Thyroid gland (tissue), 4 donors: Measurements from ENCODE around the gene YES1. TPM values are rescaled to one million over a fixed set of nuclear protein-coding genes. Genes with fewer than 3 reads are reported as not detected.
"Not testable (repeated sequence)": the region's sequence is repeated elsewhere in the genome, so short reads cannot be mapped to it uniquely, and the experiment has no call there.

Source experiments
- DNase-seq, 2 donors: peaks; one replicate each; pipeline ENCODE4 v3.0.0-alpha.2; 2019
- H3K27ac ChIP-seq, 3 donors: fragments of 200-600 bp; sonication (generic); 1 replicate in 2 of 3; 2 replicates in 1 of 3; pipeline ENCODE4 v1.5.1; 2016 to 2019; ENCODE audit warnings: mild to moderate bottlenecking in 1 of 3, moderate library complexity in 1 of 3
- H3K27me3 ChIP-seq: fragments of 200-600 bp; sonication (generic); one replicate; pipeline ENCODE4 v1.5.1; 2019
- H3K36me3 ChIP-seq, 2 donors: fragments of 200-600 bp; sonication (generic); one replicate each; pipeline ENCODE4 v1.5.1; 2016 to 2019
- H3K4me1 ChIP-seq, 2 donors: fragments of 200-600 bp; sonication (generic); one replicate each; pipeline ENCODE4 v1.5.1; 2017 to 2019
- H3K4me3 ChIP-seq, 3 donors: fragments of 200-600 bp; sonication (generic); replicated peaks in 1 of 3; 1 replicate in 2 of 3; 2 replicates in 1 of 3; pipeline ENCODE4 v1.5.1; 2016; ENCODE audit warnings: mild to moderate bottlenecking in 1 of 3
- H3K9me3 ChIP-seq: fragments of 200-600 bp; sonication (generic); one replicate; pipeline ENCODE4 v1.5.1; 2017
- POLR2A ChIP-seq, 2 donors: fragments of 450-650 bp; IDR thresholded peaks; one replicate each; pipeline ENCODE4 v1.6.1; 2017; ENCODE audit warnings: antibody characterized with exemption in 2 of 2, mild to moderate bottlenecking in 2 of 2, moderate library complexity in 1 of 2
- WGBS, 2 donors: methylation state at CpG; one replicate each; pipeline ENCODE4 v1.1.5; 2017; 5-methylcytosine and 5-hydroxymethylcytosine counted together
- intact Hi-C: fragments of 100-400 bp; cut with DNase I; formaldehyde crosslinking; loops from one replicate; pipeline ENCODE4 v1.15.1; 2023
- total RNA-seq, 4 donors: library from RNA; depleted of rRNA; stranded (reverse); fragments of >200 nt; gene quantifications; one replicate each; pipeline ENCODE4 v1.2.3, GENCODE V29; 2016
- TF ChIP-seq, protein P1 (sequence below), 6 experiments: fragments of 200-600 bp in 3 of 6; fragments of 450-650 bp in 3 of 6; sonication (generic) in 3 of 6; IDR thresholded peaks; one replicate each; pipeline ENCODE4 v1.5.1; 2016 to 2019; ENCODE audit warnings: antibody characterized with exemption in 6 of 6, mild to moderate bottlenecking in 2 of 6, inconsistent platforms in 1 of 6, moderate library complexity in 1 of 6

Gene YES1
- total RNA-seq, 4 donors from 2014 or later, result 68.1 to 107 (median 80.3) TPM

DNA sequence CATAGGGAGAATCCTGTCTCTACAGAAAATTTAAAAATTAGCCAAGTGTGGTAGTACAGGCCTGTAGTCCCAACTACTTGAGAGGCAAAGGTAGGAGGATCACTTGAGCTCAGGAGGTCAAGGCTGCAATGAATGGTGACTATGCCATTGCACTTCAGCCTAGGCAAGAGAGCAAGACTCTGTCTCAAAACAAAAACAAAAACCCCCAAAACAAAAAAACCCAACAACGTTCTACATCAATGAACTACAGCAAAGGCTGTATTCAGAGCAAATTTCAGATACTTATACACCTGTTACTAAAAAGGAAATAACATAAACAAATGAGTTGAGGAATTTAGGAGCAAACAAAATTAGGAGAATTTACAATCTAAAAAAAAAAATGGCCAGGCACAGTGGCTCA, 22.6 kb downstream of the YES1 start:
- TF ChIP-seq POLR2A (IDR thresholded peaks at IDR 0.05), result no peak
- TF ChIP-seq, protein P1, sequence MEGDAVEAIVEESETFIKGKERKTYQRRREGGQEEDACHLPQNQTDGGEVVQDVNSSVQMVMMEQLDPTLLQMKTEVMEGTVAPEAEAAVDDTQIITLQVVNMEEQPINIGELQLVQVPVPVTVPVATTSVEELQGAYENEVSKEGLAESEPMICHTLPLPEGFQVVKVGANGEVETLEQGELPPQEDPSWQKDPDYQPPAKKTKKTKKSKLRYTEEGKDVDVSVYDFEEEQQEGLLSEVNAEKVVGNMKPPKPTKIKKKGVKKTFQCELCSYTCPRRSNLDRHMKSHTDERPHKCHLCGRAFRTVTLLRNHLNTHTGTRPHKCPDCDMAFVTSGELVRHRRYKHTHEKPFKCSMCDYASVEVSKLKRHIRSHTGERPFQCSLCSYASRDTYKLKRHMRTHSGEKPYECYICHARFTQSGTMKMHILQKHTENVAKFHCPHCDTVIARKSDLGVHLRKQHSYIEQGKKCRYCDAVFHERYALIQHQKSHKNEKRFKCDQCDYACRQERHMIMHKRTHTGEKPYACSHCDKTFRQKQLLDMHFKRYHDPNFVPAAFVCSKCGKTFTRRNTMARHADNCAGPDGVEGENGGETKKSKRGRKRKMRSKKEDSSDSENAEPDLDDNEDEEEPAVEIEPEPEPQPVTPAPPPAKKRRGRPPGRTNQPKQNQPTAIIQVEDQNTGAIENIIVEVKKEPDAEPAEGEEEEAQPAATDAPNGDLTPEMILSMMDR (IDR thresholded peaks at IDR 0.05), result no peak
- Histone ChIP-seq H3K4me3 (no peak overlapping the region), H3K27me3 (no peaks in the 10 kb centered on the region), H3K36me3 (no peaks in the 10 kb centered on the region), H3K27ac (no peak overlapping the region), H3K4me1 (peaks cover 5 to 11% of the 10 kb centered on the region in 2 donors), H3K9me3 (no peaks in the 10 kb centered on the region)
- DNase-seq, result no peak
- intact Hi-C loops, result no loop called here
- WGBS, 2 donors, result 83 to 92% methylated on average over 1 of the region's 1 CpG

DNA sequence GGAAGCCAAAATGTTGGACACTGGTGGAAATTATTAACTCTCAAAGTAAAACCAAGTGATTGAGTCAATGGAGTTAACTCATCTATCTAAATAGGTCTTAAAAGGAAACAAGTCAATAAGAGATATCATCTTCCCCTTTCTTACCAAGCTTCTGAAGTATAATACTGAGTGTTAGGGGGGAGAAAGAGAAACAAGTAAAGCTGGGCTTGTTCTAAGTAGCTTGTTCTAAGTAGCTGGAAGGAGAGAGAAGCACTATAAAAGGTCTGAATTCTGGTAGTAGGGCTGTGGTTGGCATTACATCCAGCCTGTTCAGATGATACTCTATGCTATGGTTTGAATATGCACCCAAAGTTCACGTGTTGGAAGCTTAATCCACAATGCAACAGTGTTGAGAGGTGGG, 26.8 kb downstream of the YES1 start:
- intact Hi-C loops, result no loop called here
- WGBS, 2 donors, result 95 to 100% methylated on average over 1 of the region's 1 CpG
- Histone ChIP-seq H3K27me3 (no peaks in the 10 kb centered on the region), H3K4me3 (no peak overlapping the region), H3K9me3 (no peaks in the 10 kb centered on the region), H3K36me3 (no peaks in the 10 kb centered on the region), H3K4me1 (peaks cover 29 to 31% of the 10 kb centered on the region in 2 donors), H3K27ac (no peak overlapping the region)
- TF ChIP-seq, protein P1 (IDR thresholded peaks at IDR 0.05), result no peak
- TF ChIP-seq POLR2A (IDR thresholded peaks at IDR 0.05), result no peak
- DNase-seq, result no peak

DNA sequence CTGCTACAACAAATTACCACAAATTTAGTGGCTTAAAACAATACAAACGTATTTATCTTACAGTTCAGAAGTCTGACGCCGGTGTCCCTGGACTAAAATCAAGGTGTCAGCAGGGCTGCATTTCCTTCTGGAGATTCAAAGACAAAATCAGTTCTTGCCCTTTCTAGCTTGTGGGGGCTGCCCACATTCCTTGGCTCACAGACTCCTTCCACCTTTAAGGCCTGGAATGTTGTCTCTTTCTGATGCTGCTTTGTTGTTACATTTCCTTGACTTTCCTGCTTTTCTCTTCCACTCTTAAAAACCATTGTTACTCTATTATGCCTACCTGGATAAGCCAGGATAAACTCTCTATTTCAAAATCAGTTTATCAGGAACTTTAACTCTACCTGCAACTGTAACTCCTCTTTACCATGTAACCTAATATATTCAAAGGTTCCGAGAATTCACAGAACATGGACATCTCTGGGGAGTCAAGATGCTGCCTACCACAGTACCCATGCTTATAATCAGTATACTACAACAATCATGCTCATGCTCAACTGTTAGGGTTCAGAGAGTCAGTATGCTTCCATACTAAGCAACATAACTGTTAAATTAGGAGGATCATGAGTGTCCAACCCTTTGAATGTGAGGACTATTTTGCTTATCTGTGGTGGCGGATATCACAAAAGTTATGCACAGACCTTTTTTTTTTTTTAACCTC, 27.4 kb downstream of the YES1 start:
- WGBS, 2 donors, result 82 to 85% methylated on average over 5 of the region's 5 CpGs
- intact Hi-C loops, result no loop called here
- DNase-seq, result no peak
- Histone ChIP-seq H3K4me1 (peaks cover 29 to 31% of the 10 kb centered on the region in 2 donors), H3K4me3 (no peak overlapping the region), H3K9me3 (no peaks in the 10 kb centered on the region), H3K27me3 (no peaks in the 10 kb centered on the region), H3K27ac (no peak overlapping the region), H3K36me3 (no peaks in the 10 kb centered on the region)
- TF ChIP-seq POLR2A (IDR thresholded peaks at IDR 0.05), result no peak
- TF ChIP-seq, protein P1 (IDR thresholded peaks at IDR 0.05), result no peak

DNA sequence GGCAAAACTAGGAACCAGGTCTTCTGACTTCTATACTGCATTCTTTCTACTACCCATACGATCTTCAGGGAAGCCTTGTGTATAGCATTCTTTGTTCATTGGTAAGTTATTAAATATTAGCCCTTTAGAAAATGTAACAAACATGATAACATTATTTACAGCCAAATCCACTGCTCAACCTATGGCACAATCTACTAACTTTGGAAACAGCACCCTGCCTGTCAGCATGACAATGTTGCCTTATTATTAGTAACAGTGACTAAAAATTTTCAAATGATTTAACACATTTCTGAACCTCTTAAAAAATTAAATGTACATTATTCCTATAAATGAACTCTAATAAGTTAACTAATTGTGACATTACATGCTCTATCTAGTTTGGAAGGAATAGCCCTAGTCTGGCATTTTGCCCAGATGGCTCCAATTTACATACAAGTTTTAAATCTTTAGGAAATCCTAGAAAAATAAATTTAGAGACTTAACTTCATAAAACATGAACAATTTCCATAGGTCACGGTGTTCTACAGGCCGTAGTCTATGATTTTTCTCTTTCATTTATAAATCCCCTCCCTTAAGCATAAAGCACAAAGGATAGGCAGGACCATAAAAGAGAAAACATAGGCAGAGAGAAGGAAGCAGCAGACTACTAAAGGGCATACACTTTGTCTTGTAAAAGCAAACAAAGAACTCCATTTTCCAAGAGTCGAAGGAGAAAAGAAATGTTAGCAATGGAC, 33.7 kb downstream of the YES1 start:
- intact Hi-C loops, result no loop called here
- TF ChIP-seq, protein P1 (IDR thresholded peaks at IDR 0.05), result no peak
- TF ChIP-seq POLR2A (IDR thresholded peaks at IDR 0.05), result no peak
- Histone ChIP-seq H3K4me3 (no peak overlapping the region), H3K9me3 (no peaks in the 10 kb centered on the region), H3K36me3 (no peaks in the 10 kb centered on the region), H3K27ac (no peak overlapping the region), H3K27me3 (no peaks in the 10 kb centered on the region), H3K4me1 (peaks cover 20 to 33% of the 10 kb centered on the region in 2 donors)
- DNase-seq, result no peak
- 71 to 73% methylated on average over 4 of the region's 4 CpGs for WGBS, 2 donors

DNA sequence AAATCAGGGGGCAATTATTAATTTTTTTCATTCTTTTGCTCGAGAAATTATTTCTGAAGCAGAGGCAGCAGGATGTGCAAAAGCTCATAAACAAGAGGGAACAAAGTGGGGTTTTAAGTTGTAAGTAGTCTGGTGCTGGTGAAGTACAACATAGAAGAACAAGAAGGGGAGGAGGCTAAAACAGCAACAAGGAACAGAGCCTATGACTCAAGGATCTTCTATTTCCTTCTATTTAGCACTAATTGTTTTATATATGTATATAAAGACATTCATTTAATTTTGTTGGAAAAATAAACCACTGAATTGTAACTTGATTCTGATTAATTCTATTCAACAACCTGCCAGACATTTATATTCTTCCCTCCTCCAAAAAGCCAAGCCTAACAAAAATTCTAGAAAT, 35.0 kb downstream of the YES1 start:
- whole genome bisulfite sequencing, 2 donors, result 39 to 58% methylated on average over 1 of the region's 1 CpG
- Histone ChIP-seq H3K27ac (no peak overlapping the region), H3K9me3 (no peaks in the 10 kb centered on the region), H3K4me1 (peaks cover 13 to 23% of the 10 kb centered on the region in 2 donors), H3K27me3 (no peaks in the 10 kb centered on the region), H3K36me3 (no peaks in the 10 kb centered on the region), H3K4me3 (no peak overlapping the region)
- intact Hi-C loops, result no loop called here
- no peak for TF ChIP-seq POLR2A (IDR thresholded peaks at IDR 0.05)
- TF ChIP-seq, protein P1 (IDR thresholded peaks at IDR 0.05), result no peak
- no peak for DNase-seq

DNA sequence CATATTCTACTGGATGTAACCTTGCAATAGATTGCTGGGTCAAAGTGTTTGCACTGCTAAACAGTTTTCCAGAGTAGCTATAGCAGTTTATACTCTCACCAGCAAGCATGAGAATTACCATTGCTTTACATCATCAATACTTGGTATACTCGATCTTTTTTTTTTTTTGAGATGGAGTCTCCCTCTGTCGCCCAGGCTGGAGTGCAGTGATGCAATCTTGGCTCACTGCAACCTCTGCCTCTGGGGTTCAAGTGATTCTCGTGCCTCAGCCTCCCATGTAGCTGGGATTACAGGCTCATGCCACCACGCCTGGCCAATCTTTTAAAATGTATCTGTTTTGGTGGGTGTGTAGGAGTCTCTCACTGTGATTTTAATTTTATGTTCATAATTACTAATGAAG, 36.0 kb downstream of the YES1 start:
- intact Hi-C loops, result not testable (repeated sequence)
- 89 to 90% methylated on average over 4 of the region's 4 CpGs for WGBS, 2 donors
- H3K4me1 ChIP-seq, result peaks cover 5 to 16% of the 10 kb centered on the region in 2 donors

More for the DNA sequence above, 36.0 kb downstream of the YES1 start:
- H3K27me3 ChIP-seq, H3K27ac ChIP-seq, DNase-seq, H3K4me3 ChIP-seq, H3K9me3 ChIP-seq, H3K36me3 ChIP-seq: not testable (repeated sequence)
